OCI-LY1 (cell line): ENCODE data around the gene FGF5.

Source experiments
- EZH2 ChIP-seq: fragments of 200-600 bp; sonication (generic), shearing (Covaris generic); IDR thresholded peaks from 2 replicates; pipeline ENCODE4 v1.8.0; 2017; ENCODE audit warnings: borderline replicate concordance, mixed run types, mild to moderate bottlenecking, antibody characterized with exemption, low read length, moderate library complexity, mixed read lengths
- TF ChIP-seq, protein P1 (sequence below): fragments of 200-600 bp; sonication (generic), shearing (Covaris generic); IDR thresholded peaks from 2 replicates; pipeline ENCODE4 v1.5.1; 2017; ENCODE audit warnings: mild to moderate bottlenecking, antibody characterized with exemption, low read length, moderate library complexity, mixed read lengths

DNA sequence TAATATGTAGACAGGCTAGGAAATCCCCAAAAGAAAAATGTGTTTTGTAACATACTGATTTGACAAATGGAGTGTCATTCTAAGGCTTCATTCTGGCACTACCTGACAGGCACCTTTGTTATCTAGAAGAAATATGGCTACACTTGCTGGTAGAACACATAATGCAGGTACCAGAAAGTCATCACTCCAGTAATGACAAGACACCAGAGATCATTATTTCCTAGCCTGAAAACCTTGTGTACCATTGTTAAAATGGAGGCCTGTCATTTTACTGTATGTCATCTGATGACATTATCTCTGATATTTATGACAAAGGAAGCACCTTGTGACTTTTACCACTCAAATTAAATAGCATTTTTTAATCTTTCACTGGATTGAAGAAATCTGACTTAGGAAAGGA, 13.5 kb upstream of the FGF5 start:
- TF ChIP-seq, protein P1, sequence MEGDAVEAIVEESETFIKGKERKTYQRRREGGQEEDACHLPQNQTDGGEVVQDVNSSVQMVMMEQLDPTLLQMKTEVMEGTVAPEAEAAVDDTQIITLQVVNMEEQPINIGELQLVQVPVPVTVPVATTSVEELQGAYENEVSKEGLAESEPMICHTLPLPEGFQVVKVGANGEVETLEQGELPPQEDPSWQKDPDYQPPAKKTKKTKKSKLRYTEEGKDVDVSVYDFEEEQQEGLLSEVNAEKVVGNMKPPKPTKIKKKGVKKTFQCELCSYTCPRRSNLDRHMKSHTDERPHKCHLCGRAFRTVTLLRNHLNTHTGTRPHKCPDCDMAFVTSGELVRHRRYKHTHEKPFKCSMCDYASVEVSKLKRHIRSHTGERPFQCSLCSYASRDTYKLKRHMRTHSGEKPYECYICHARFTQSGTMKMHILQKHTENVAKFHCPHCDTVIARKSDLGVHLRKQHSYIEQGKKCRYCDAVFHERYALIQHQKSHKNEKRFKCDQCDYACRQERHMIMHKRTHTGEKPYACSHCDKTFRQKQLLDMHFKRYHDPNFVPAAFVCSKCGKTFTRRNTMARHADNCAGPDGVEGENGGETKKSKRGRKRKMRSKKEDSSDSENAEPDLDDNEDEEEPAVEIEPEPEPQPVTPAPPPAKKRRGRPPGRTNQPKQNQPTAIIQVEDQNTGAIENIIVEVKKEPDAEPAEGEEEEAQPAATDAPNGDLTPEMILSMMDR = no peak
- no peak for TF ChIP-seq EZH2
